Stimulated activated CD8-positive, alpha-beta memory T cell treated with anti-CD3 and anti-CD28 coated beads, Interleukin-12 subunit alpha, Interleukin-12 subunit beta, amount 100 ng/mL, for 24 hours (primary cell): Measurements from ENCODE around the gene KIF5A.
"Not testable (repeated sequence)": the region's sequence is repeated elsewhere in the genome, so short reads cannot be mapped to it uniquely, and the experiment has no call there.

Experiments
- DNase-seq: peaks from one replicate; pipeline ENCODE4 v3.0.0-alpha.2; 2020; ENCODE audit errors: extremely low read depth

Gene KIF5A

GRCh38 chr12:57607958-57608663, 58.3 kb downstream of the KIF5A start:
- DNase-seq = no peak

- DNase-seq = no peak
Measured at GRCh38 chr12:57609101-57609780, 59.4 kb downstream of the KIF5A start.

GRCh38 chr12:57609781-57610553, 60.1 kb downstream of the KIF5A start:
- no peak for DNase-seq

- DNase-seq = no peak
Measured at GRCh38 chr12:57610554-57611107, 60.8 kb downstream of the KIF5A start.

- DNase-seq = no peak
Measured at GRCh38 chr12:57611108-57611826, 61.4 kb downstream of the KIF5A start, which contains the start of gene ARHGEF25. ARHGEF25 (plus strand) TSS chr12:57611435; CDS start chr12:57611895, 460 bp downstream.

- no peak for DNase-seq
Measured at GRCh38 chr12:57611827-57612710, 62.2 kb downstream of the KIF5A start.

GRCh38 chr12:57612711-57613426, 63.0 kb downstream of the KIF5A start:
- no peak for DNase-seq

GRCh38 chr12:57613427-57614109, 63.7 kb downstream of the KIF5A start:
- no peak for DNase-seq

- no peak for DNase-seq
Measured at GRCh38 chr12:57614178-57614947, 64.5 kb downstream of the KIF5A start.

- DNase-seq = no peak
Measured at GRCh38 chr12:57614948-57615500, 65.2 kb downstream of the KIF5A start.

GRCh38 chr12:57615637-57616036, 65.8 kb downstream of the KIF5A start:
- no peak for DNase-seq

GRCh38 chr12:57616383-57617101, 66.7 kb downstream of the KIF5A start:
- no peak for DNase-seq

GRCh38 chr12:57617942-57618341, 68.1 kb downstream of the KIF5A start:
- DNase-seq = no peak

- DNase-seq = not testable (repeated sequence)
Measured at GRCh38 chr12:57618431-57618830, 68.6 kb downstream of the KIF5A start.

- no peak for DNase-seq
Measured at GRCh38 chr12:57618966-57619433, 69.2 kb downstream of the KIF5A start.

GRCh38 chr12:57619434-57620244, 69.8 kb downstream of the KIF5A start:
- no peak for DNase-seq
